Epithelial cell of proximal tubule (primary cell): ENCODE results near the gene JAM3. TPM values are rescaled to one million over a fixed set of nuclear protein-coding genes. Genes with fewer than 3 reads are reported as not detected.

Experiments
- DNase-seq: peaks from one replicate; pipeline ENCODE4 v3.0.0-alpha.2; 2011; ENCODE audit warnings: low read depth
- H3K4me3 ChIP-seq: 2 replicates; pipeline ENCODE4 v1.5.1; 2011; ENCODE audit warnings: low read depth, mild to moderate bottlenecking, low read length
- CTCF ChIP-seq: conservative IDR thresholded peaks from 2 replicates; pipeline ENCODE4 v1.5.1; 2012; ENCODE audit warnings: low read depth, mild to moderate bottlenecking, low read length
- total RNA-seq: library from RNA; depleted of rRNA; stranded (reverse); fragments of >200 nt; gene quantifications from 2 replicates; pipeline ENCODE4 v1.2.3, GENCODE V29; 2015

The JAM3 gene
- total RNA-seq, 1 donor from 2014 or later = 22.0 TPM

DNA sequence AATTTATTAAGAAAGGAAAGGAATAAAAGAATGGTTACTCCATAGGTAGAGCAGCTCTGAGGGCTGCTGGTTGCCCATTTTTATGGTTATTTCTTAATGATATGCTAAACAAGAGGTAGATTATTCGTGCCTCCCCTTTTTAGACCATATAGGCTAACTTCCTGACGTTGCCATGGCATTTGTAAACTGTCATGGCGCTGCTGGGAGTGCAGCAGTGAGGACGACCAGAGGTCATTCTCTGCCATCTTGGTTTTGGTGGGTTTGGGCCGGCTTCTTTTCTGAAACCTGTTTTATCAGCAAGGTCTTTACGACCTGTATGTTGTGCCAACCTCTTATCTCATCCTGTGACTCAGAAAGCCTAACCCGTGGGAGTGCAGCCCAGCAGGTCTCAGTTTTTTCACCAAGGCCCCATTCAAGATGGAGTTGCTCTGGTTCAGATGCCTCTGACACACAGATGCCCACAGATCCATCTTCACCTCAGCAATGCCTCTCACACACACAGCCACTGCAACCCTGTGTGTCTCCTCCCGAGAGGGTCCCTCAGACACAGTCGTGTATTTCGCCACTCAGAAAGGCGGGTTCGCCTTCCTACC is 16.4 kb upstream of the JAM3 start:
- no peak for DNase-seq
- no peak for TF ChIP-seq CTCF

DNA sequence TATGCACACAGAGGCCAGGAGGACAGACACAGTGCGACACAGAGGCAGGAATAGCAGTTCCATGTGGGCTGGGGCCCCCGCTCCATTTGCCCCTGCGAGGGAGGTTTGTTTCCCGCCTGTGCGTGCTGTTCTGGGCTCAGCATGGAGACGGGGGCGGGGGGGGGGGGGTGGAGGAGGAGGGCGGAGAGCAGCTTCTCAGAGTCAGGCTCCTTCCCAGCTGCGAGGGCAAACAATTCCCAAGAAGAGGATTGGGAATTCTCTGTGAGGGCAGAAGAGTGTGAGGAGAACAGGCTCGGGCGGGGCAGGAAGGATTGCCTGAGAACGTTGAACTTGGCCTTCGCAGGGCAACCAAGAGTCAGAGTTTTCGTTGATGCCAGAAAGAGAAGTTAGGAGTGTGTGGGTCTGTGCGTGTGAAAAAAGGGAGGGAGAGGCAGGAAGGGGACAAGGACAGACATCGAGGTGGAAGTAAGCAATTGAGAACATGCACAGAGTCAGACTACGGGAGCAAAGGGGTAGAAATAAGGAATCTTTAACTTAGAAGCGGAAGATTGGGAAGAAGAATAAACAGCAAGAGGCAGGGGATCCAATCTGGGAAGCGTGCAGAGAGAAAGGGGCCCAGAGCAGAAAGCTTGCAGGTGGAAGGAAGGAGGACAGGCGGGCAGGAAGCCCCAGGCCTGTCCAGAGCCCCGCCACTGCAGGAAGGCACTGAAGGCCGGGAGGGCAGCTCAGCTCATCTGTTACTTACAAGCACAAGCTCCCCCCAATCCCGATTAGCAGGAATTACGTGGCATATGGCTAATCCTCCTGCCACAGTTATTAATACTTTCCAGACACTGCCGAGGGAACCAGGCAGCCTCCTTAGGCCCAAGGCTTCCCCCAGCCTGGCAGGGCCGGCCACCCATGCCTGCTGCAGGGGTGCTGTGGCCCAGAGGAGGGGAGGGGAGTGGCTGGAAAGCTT is 15.6 kb upstream of the JAM3 start:
- TF ChIP-seq CTCF = no peak
- no peak for DNase-seq
- no peak overlapping the region for H3K4me3 ChIP-seq

More for the DNA sequence above, 16.4 kb upstream of the JAM3 start:
- no peak overlapping the region for H3K4me3 ChIP-seq

GRCh38 chr11:134055029-134055428 is 13.8 kb upstream of the JAM3 start:
- TF ChIP-seq CTCF = no peak
- DNase-seq = no peak
- H3K4me3 ChIP-seq = no peak overlapping the region

DNA sequence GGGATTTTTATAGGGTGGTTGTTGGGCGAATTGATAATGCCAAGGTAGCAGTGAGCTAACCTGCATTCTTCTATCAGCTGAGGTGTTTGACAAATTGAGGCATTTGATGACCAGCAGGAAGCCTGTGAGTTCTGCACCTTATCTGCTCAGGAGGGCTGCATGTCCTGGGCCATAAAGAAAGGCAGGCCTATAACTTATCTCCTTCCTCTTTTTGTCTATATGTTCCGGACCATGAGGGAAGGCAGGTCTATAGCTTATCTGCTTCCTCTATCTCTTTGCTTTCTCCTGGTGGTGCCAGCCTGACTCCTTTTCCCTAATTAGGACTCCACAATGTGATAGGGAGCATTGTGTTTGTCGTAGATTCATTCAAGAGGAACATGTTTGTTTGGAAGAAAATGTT is 8.6 kb upstream of the JAM3 start:
- DNase-seq = no peak
- TF ChIP-seq CTCF = no peak
- no peak overlapping the region for H3K4me3 ChIP-seq

- no peak for TF ChIP-seq CTCF
- H3K4me3 ChIP-seq = no peak overlapping the region
- no peak for DNase-seq
Observed at GRCh38 chr11:134062265-134063123, 6.4 kb upstream of the JAM3 start.

DNA sequence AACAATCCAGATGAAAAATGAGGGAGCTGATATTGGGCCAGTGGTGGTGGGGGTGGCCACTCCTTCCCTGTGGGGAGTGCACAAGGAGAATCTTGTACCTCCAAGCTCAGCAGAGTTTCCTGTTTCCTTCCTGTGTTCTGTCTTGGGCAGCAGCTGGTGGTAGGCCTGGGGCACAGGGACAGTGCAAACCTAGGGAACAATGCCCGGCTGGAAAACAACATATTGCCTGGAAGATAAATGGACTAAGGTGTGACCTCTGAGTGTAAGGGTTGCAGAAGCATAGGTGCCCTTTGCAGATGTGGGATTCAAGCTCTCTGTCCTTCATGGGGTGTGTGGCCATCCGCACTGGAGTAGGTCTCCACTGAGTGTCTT is 5.8 kb upstream of the JAM3 start:
- TF ChIP-seq CTCF = no peak
- no peak for DNase-seq
- no peak overlapping the region for H3K4me3 ChIP-seq
